ENCODE data around the gene FAM43A. TPM values are rescaled to one million over a fixed set of nuclear protein-coding genes. Genes with fewer than 3 reads are reported as not detected.

FAM43A gene
- total RNA-seq, 2 donors from 2014 or later, result 10.3 to 17.8 TPM

GRCh38 chr3:194711286-194711685 is 25.6 kb downstream of the FAM43A start:
- Histone ChIP-seq H3K36me3 (no peaks in the 10 kb centered on the region), H3K27me3 (replicated peaks; ENCODE audit: insufficient read depth) (no peaks in the 10 kb centered on the region), H3K27ac (no peak overlapping the region), H3K9me3 (no peaks in the 10 kb centered on the region), H3K4me1 (ENCODE audit: control insufficient read depth in 1 of 2, low read depth in 2 of 2) (no peaks in the 10 kb centered on the region), H3K4me3 (no peak overlapping the region)
- TF ChIP-seq, protein P1, sequence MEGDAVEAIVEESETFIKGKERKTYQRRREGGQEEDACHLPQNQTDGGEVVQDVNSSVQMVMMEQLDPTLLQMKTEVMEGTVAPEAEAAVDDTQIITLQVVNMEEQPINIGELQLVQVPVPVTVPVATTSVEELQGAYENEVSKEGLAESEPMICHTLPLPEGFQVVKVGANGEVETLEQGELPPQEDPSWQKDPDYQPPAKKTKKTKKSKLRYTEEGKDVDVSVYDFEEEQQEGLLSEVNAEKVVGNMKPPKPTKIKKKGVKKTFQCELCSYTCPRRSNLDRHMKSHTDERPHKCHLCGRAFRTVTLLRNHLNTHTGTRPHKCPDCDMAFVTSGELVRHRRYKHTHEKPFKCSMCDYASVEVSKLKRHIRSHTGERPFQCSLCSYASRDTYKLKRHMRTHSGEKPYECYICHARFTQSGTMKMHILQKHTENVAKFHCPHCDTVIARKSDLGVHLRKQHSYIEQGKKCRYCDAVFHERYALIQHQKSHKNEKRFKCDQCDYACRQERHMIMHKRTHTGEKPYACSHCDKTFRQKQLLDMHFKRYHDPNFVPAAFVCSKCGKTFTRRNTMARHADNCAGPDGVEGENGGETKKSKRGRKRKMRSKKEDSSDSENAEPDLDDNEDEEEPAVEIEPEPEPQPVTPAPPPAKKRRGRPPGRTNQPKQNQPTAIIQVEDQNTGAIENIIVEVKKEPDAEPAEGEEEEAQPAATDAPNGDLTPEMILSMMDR (IDR thresholded peaks at IDR 0.05), result no peak
- DNase-seq (ENCODE audit: low spot score) (no peak), ATAC-seq (ENCODE audit: insufficient number of reproducible peaks, low FRiP score, low read depth) (no peak)

DNA sequence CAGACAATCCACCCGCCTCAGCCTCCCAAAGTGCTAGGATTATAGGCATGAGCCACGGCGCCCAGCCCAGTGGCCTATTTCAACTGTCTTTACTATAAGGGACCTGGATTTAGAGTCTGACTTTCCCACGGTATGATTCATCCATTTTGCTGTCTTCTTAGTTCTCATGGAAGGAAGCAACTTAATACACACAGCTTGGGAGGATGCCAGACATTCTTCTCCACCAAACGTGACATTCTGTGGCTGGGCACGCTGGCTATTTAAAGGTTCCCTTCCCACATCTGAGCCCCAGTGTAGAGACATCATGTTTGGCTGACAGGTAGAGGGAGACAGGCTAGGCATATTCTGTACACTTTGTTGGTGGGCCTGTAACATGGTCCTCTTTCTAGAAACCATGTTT is 26.2 kb downstream of the FAM43A start:
- H3K27me3 ChIP-seq (replicated peaks; ENCODE audit: insufficient read depth), result no peaks in the 10 kb centered on the region
- ATAC-seq (ENCODE audit: insufficient number of reproducible peaks, low FRiP score, low read depth) (no peak), DNase-seq (ENCODE audit: low spot score) (no peak)
- H3K27ac ChIP-seq, result no peak overlapping the region
- TF ChIP-seq, protein P1 (IDR thresholded peaks at IDR 0.05), result no peak
- no peak overlapping the region for H3K4me3 ChIP-seq
- H3K4me1 ChIP-seq (ENCODE audit: control insufficient read depth in 1 of 2, low read depth in 2 of 2), result no peaks in the 10 kb centered on the region
- no peaks in the 10 kb centered on the region for H3K9me3 ChIP-seq
- no peaks in the 10 kb centered on the region for H3K36me3 ChIP-seq

GRCh38 chr3:194713299-194714136 is 27.8 kb downstream of the FAM43A start:
- H3K9me3 ChIP-seq, result no peaks in the 10 kb centered on the region
- H3K4me3 ChIP-seq, result no peak overlapping the region
- no peaks in the 10 kb centered on the region for H3K27me3 ChIP-seq (replicated peaks; ENCODE audit: insufficient read depth)
- no peaks in the 10 kb centered on the region for H3K4me1 ChIP-seq (ENCODE audit: control insufficient read depth in 1 of 2, low read depth in 2 of 2)
- DNase-seq (ENCODE audit: low spot score), result no peak
- H3K27ac ChIP-seq, result no peak overlapping the region
- ATAC-seq (ENCODE audit: insufficient number of reproducible peaks, low FRiP score, low read depth), result no peak
- no peaks in the 10 kb centered on the region for H3K36me3 ChIP-seq
- TF ChIP-seq, protein P1 (IDR thresholded peaks at IDR 0.05), result no peak

DNA sequence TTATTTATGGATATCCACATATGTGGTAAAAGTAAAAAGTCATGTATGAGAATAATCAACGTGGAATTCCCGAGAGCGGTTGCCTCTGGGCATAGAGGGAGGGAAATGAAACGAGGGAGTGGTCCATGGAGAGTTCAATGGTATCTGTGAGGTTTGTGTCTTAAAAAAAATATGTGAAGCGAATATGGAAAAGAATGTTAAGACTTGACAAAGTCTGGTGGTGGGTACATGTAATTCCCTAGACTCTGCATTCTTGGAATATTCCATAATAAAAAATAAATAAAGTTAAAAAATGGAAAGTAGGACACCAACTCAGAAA is 28.4 kb downstream of the FAM43A start:
- H3K9me3 ChIP-seq, result no peaks in the 10 kb centered on the region
- no peak for DNase-seq (ENCODE audit: low spot score)
- H3K36me3 ChIP-seq, result no peaks in the 10 kb centered on the region
- H3K4me1 ChIP-seq (ENCODE audit: control insufficient read depth in 1 of 2, low read depth in 2 of 2), result no peaks in the 10 kb centered on the region
- no peaks in the 10 kb centered on the region for H3K27me3 ChIP-seq (replicated peaks; ENCODE audit: insufficient read depth)
- TF ChIP-seq, protein P1 (IDR thresholded peaks at IDR 0.05), result no peak
- ATAC-seq (ENCODE audit: insufficient number of reproducible peaks, low FRiP score, low read depth), result no peak
- no peak overlapping the region for H3K4me3 ChIP-seq
- no peak overlapping the region for H3K27ac ChIP-seq

DNA sequence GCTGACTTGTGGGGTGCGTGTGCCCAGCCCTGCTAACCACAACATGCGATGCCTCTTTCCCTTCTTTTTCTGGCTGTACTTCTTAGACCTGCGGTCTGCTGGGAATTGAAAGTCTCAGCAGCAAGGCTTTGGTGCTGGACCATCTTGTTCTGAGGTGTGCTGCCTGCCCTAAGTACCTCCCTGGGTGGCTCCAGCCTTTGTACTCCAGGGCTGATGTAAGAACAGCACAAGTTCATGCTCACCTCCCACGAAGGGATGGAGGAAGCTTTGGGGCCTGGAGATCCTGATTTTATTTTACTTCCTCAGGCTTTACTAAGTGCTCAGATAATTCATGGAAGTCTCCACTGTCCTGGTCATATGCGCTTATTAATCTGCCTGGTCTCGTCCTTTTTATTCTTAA is 28.9 kb downstream of the FAM43A start:
- Histone ChIP-seq H3K4me3 (no peak overlapping the region), H3K4me1 (ENCODE audit: control insufficient read depth in 1 of 2, low read depth in 2 of 2) (no peaks in the 10 kb centered on the region), H3K36me3 (no peaks in the 10 kb centered on the region), H3K27ac (no peak overlapping the region), H3K27me3 (replicated peaks; ENCODE audit: insufficient read depth) (no peaks in the 10 kb centered on the region), H3K9me3 (no peaks in the 10 kb centered on the region)
- DNase-seq (ENCODE audit: low spot score), result no peak
- TF ChIP-seq, protein P1 (IDR thresholded peaks at IDR 0.05), result no peak
- no peak for ATAC-seq (ENCODE audit: insufficient number of reproducible peaks, low FRiP score, low read depth)
